T47D (cell line): Measurements from ENCODE around the gene PITHD1.
A peak's percentile ranks its signal among the peaks of the same experiment; 100 is the strongest.
"Not testable (repeated sequence)": the region's sequence is repeated elsewhere in the genome, so short reads cannot be mapped to it uniquely, and the experiment has no call there.

Experiments used
- DNase-seq, 2 experiments: peaks; one replicate each; pipeline versions ENCODE4 v3.0.0 to v3.0.0-alpha.2; 2011 to 2012; ENCODE audit warnings: low read depth in 1 of 2, low spot score in 1 of 2
- JUND ChIP-seq: IDR thresholded peaks from 2 replicates; pipeline ENCODE4 v1.6.1; 2012; ENCODE audit warnings: low read depth
- in situ Hi-C: cut with HindIII; loops from 2 replicates; pipeline ENCODE4 v1.10.0; 2016; ENCODE audit warnings: low sequenced_read_pairs, low pct_unique_long_range_greater_than_20kb

PITHD1 gene

GRCh38 chr1:23787701-23788100 is 9.5 kb downstream of the PITHD1 start:
- no peak for TF ChIP-seq JUND
- DNase-seq: no peak
- in situ Hi-C loops: no loop called here

GRCh38 chr1:23788695-23789094 is 10.5 kb downstream of the PITHD1 start:
- in situ Hi-C loops: no loop called here
- TF ChIP-seq JUND: no peak
- no peak for DNase-seq

- DNase-seq: peak; percentile 79 to 86
- TF ChIP-seq JUND: no peak
- in situ Hi-C loops: no loop called here
These were observed 12.7 kb downstream of the PITHD1 start, which contains the start of gene LYPLA2 for GRCh38 chr1:23790696-23791515. Gene LYPLA2 (plus strand): TSS chr1:23791145. CDS start chr1:23792683, 1,538 bp downstream.

- TF ChIP-seq JUND: no peak
- DNase-seq: peak; percentile 42 to 48
- in situ Hi-C loops: no loop called here
These were observed 13.4 kb downstream of the PITHD1 start for GRCh38 chr1:23791516-23792047.

GRCh38 chr1:23792151-23792945 is 14.1 kb downstream of the PITHD1 start:
- no peak for DNase-seq
- TF ChIP-seq JUND: no peak
- in situ Hi-C loops: no loop called here

- DNase-seq: peak in 1 of 2 experiments; percentile 53
- in situ Hi-C loops: no loop called here
- no peak for TF ChIP-seq JUND
These were observed 15.0 kb downstream of the PITHD1 start for GRCh38 chr1:23793018-23793781.

- in situ Hi-C loops: no loop called here
- DNase-seq: no peak
- TF ChIP-seq JUND: no peak
These were observed 15.9 kb downstream of the PITHD1 start for GRCh38 chr1:23793861-23794731.

GRCh38 chr1:23794732-23795182 is 16.5 kb downstream of the PITHD1 start:
- in situ Hi-C loops, DNase-seq: not testable (repeated sequence)

- in situ Hi-C loops: no loop called here
- no peak for DNase-seq
- no peak for TF ChIP-seq JUND
These were observed 17.7 kb downstream of the PITHD1 start for GRCh38 chr1:23795676-23796465.

GRCh38 chr1:23796466-23797271 is 18.5 kb downstream of the PITHD1 start:
- in situ Hi-C loops: no loop called here
- TF ChIP-seq JUND: no peak
- peak; percentile 41 to 50 for DNase-seq
